ENCODE data around the gene MACROD2.

MACROD2 gene

GRCh38 chr20:15199698-15200097 lies 1204.4 kb downstream of the MACROD2 start:
- TF ChIP-seq POU2F2 (IDR thresholded peaks at IDR 0.05; ENCODE audit: low read depth, low read length) (no peak), POLR2AphosphoS5 (IDR thresholded peaks at IDR 0.05; ENCODE audit: low read depth, low read length) (no peak), PAX5 (IDR thresholded peaks at IDR 0.05; ENCODE audit: insufficient read depth, low read length, severe bottlenecking) (no peak), SPI1 (IDR thresholded peaks at IDR 0.05; ENCODE audit: low read depth, low read length) (no peak), POLR2A (IDR thresholded peaks at IDR 0.05; ENCODE audit: low read depth, low read length) (no peak)
- FAIRE-seq (no peak), DNase-seq (ENCODE audit: insufficient read length, low spot score) (no peak)

- TF ChIP-seq POLR2AphosphoS5 (IDR thresholded peaks at IDR 0.05; ENCODE audit: low read depth, low read length) (no peak), POU2F2 (IDR thresholded peaks at IDR 0.05; ENCODE audit: low read depth, low read length) (no peak), TAF1 (IDR thresholded peaks at IDR 0.05; ENCODE audit: low read depth, low read length) (no peak), POLR2A (IDR thresholded peaks at IDR 0.05; ENCODE audit: low read depth, low read length) (no peak), SPI1 (IDR thresholded peaks at IDR 0.05; ENCODE audit: low read depth, low read length) (no peak)
- FAIRE-seq (no peak), DNase-seq (ENCODE audit: insufficient read length, low spot score) (no peak)
Measured at GRCh38 chr20:15200147-15200565, 1204.8 kb downstream of the MACROD2 start.

- FAIRE-seq (no peak), DNase-seq (ENCODE audit: insufficient read length, low spot score) (no peak)
- TF ChIP-seq POU2F2 (IDR thresholded peaks at IDR 0.05; ENCODE audit: low read depth, low read length) = no peak
- TF ChIP-seq PAX5 (IDR thresholded peaks at IDR 0.05; ENCODE audit: insufficient read depth, low read length, severe bottlenecking) = no peak
- TF ChIP-seq POLR2AphosphoS5 (IDR thresholded peaks at IDR 0.05; ENCODE audit: low read depth, low read length) = no peak
Measured at GRCh38 chr20:15201602-15202001, 1206.3 kb downstream of the MACROD2 start.

GRCh38 chr20:15204234-15204633 lies 1208.9 kb downstream of the MACROD2 start:
- TF ChIP-seq PAX5 (IDR thresholded peaks at IDR 0.05; ENCODE audit: insufficient read depth, low read length, severe bottlenecking) = no peak
- TF ChIP-seq POU2F2 (IDR thresholded peaks at IDR 0.05; ENCODE audit: low read depth, low read length) = no peak
- TF ChIP-seq TAF1 (IDR thresholded peaks at IDR 0.05; ENCODE audit: low read depth, low read length) = no peak
- no peak for TF ChIP-seq POLR2A (IDR thresholded peaks at IDR 0.05; ENCODE audit: low read depth, low read length)
- no peak for TF ChIP-seq SPI1 (IDR thresholded peaks at IDR 0.05; ENCODE audit: low read depth, low read length)
- DNase-seq (ENCODE audit: insufficient read length, low spot score) (no peak), FAIRE-seq (no peak)

GRCh38 chr20:15205028-15205427 lies 1209.7 kb downstream of the MACROD2 start:
- DNase-seq (ENCODE audit: insufficient read length, low spot score) (no peak), FAIRE-seq (no peak)
- TF ChIP-seq POLR2A (IDR thresholded peaks at IDR 0.05; ENCODE audit: low read depth, low read length) = no peak
- TF ChIP-seq PAX5 (IDR thresholded peaks at IDR 0.05; ENCODE audit: insufficient read depth, low read length, severe bottlenecking) = no peak
- TF ChIP-seq POU2F2 (IDR thresholded peaks at IDR 0.05; ENCODE audit: low read depth, low read length) = no peak
- no peak for TF ChIP-seq POLR2AphosphoS5 (IDR thresholded peaks at IDR 0.05; ENCODE audit: low read depth, low read length)
- no peak for TF ChIP-seq SPI1 (IDR thresholded peaks at IDR 0.05; ENCODE audit: low read depth, low read length)
- TF ChIP-seq TAF1 (IDR thresholded peaks at IDR 0.05; ENCODE audit: low read depth, low read length) = no peak

GRCh38 chr20:15205719-15206118 lies 1210.4 kb downstream of the MACROD2 start:
- DNase-seq (ENCODE audit: insufficient read length, low spot score) (no peak), FAIRE-seq (no peak)
- no peak for TF ChIP-seq PAX5 (IDR thresholded peaks at IDR 0.05; ENCODE audit: insufficient read depth, low read length, severe bottlenecking)
- no peak for TF ChIP-seq POU2F2 (IDR thresholded peaks at IDR 0.05; ENCODE audit: low read depth, low read length)
- no peak for TF ChIP-seq POLR2A (IDR thresholded peaks at IDR 0.05; ENCODE audit: low read depth, low read length)
- no peak for TF ChIP-seq TAF1 (IDR thresholded peaks at IDR 0.05; ENCODE audit: low read depth, low read length)
- TF ChIP-seq SPI1 (IDR thresholded peaks at IDR 0.05; ENCODE audit: low read depth, low read length) = no peak
- TF ChIP-seq POLR2AphosphoS5 (IDR thresholded peaks at IDR 0.05; ENCODE audit: low read depth, low read length) = no peak

GRCh38 chr20:15209537-15209936 lies 1214.2 kb downstream of the MACROD2 start:
- FAIRE-seq (no peak), DNase-seq (ENCODE audit: insufficient read length, low spot score) (no peak)
- TF ChIP-seq POLR2AphosphoS5 (IDR thresholded peaks at IDR 0.05; ENCODE audit: low read depth, low read length) = no peak
- TF ChIP-seq SPI1 (IDR thresholded peaks at IDR 0.05; ENCODE audit: low read depth, low read length) = no peak
- TF ChIP-seq PAX5 (IDR thresholded peaks at IDR 0.05; ENCODE audit: insufficient read depth, low read length, severe bottlenecking) = no peak
- TF ChIP-seq POU2F2 (IDR thresholded peaks at IDR 0.05; ENCODE audit: low read depth, low read length) = no peak
- no peak for TF ChIP-seq POLR2A (IDR thresholded peaks at IDR 0.05; ENCODE audit: low read depth, low read length)
- TF ChIP-seq TAF1 (IDR thresholded peaks at IDR 0.05; ENCODE audit: low read depth, low read length) = no peak

- no peak for FAIRE-seq
- TF ChIP-seq PAX5 (IDR thresholded peaks at IDR 0.05; ENCODE audit: insufficient read depth, low read length, severe bottlenecking) (no peak), SPI1 (IDR thresholded peaks at IDR 0.05; ENCODE audit: low read depth, low read length) (no peak), POLR2AphosphoS5 (IDR thresholded peaks at IDR 0.05; ENCODE audit: low read depth, low read length) (no peak), POLR2A (IDR thresholded peaks at IDR 0.05; ENCODE audit: low read depth, low read length) (no peak), POU2F2 (IDR thresholded peaks at IDR 0.05; ENCODE audit: low read depth, low read length) (no peak), TAF1 (IDR thresholded peaks at IDR 0.05; ENCODE audit: low read depth, low read length) (no peak)
Measured at GRCh38 chr20:15214051-15214450, 1218.7 kb downstream of the MACROD2 start.

GRCh38 chr20:15220009-15220656 lies 1224.8 kb downstream of the MACROD2 start:
- no peak for DNase-seq (ENCODE audit: insufficient read length, low spot score)
- no peak for TF ChIP-seq PAX5 (IDR thresholded peaks at IDR 0.05; ENCODE audit: insufficient read depth, low read length, severe bottlenecking)
- TF ChIP-seq SPI1 (IDR thresholded peaks at IDR 0.05; ENCODE audit: low read depth, low read length) = no peak
- TF ChIP-seq POU2F2 (IDR thresholded peaks at IDR 0.05; ENCODE audit: low read depth, low read length) = no peak
- no peak for TF ChIP-seq POLR2A (IDR thresholded peaks at IDR 0.05; ENCODE audit: low read depth, low read length)
- TF ChIP-seq TAF1 (IDR thresholded peaks at IDR 0.05; ENCODE audit: low read depth, low read length) = no peak
- TF ChIP-seq POLR2AphosphoS5 (IDR thresholded peaks at IDR 0.05; ENCODE audit: low read depth, low read length) = no peak
- FAIRE-seq = no peak

More at GRCh38 chr20:15214051-15214450, 1218.7 kb downstream of the MACROD2 start:
- DNase-seq (ENCODE audit: insufficient read length, low spot score) = no peak
